ENCODE data around the gene GAPDHS. TPM values are rescaled to one million over a fixed set of nuclear protein-coding genes. Genes with fewer than 3 reads are reported as not detected.

Gene GAPDHS
- total and polyA plus RNA-seq, 4 donors: not detected

DNA sequence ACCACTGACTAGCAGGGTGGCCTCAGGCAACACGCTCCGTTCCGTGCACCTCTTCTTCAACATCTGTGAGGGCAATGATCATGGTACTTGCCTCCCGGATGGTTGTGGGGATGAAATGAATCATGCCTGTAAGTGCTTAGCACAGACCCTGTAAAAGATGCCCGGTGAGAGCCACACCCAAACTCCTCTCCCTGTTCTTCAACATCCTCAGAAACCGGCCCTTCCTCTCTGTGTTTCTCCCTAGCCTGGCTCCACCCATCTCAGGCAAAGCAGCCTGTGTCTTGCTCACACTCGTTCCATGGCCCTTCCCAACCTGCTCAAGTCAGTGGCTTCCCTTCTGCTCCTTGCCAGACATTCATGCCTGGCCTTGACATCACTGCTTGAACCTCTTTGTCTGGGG is 14.0 kb upstream of the GAPDHS start:
- Histone ChIP-seq H3K27me3 (ENCODE audit: control insufficient read depth in 4 of 4, insufficient read depth in 4 of 4, low read length in 3 of 4) (no peaks in the 10 kb centered on the region), H3K4me3 (ENCODE audit: low read depth in 1 of 3, low read length in 3 of 3) (no peak overlapping the region), H3K36me3 (ENCODE audit: control insufficient read depth in 4 of 4, insufficient read depth in 3 of 4, low read depth in 1 of 4, low read length in 3 of 4) (no peaks in the 10 kb centered on the region), H3K27ac (ENCODE audit: low read depth in 1 of 2, low read length in 2 of 2) (no peak overlapping the region), H3K4me1 (ENCODE audit: control insufficient read depth in 4 of 4, insufficient read depth in 4 of 4, low read length in 3 of 4) (no peaks in the 10 kb centered on the region), H3K9ac (ENCODE audit: low read depth in 1 of 2, low read length in 2 of 2) (no peak overlapping the region), H3K9me3 (ENCODE audit: control insufficient read depth in 4 of 4, low read length in 3 of 4) (no peaks in the 10 kb centered on the region)
- WGBS: 61% methylated on average over 7 of the region's 7 CpGs
- DNase-seq (ENCODE audit: low spot score): no peak
- TF ChIP-seq SP1 (IDR thresholded peaks at IDR 0.05) (no peak), EGR1 (IDR thresholded peaks at IDR 0.05; ENCODE audit: low read depth in 2 of 2) (no peak), YY1 (IDR thresholded peaks at IDR 0.05) (no peak), HNF4G (IDR thresholded peaks at IDR 0.05) (no peak), TAF1 (conservative IDR thresholded peaks at IDR 0.05) (no peak), NR2F2 (IDR thresholded peaks at IDR 0.05) (no peak), HNF4A (conservative IDR thresholded peaks at IDR 0.05) (no peak), GABPA (IDR thresholded peaks at IDR 0.05 in 1 of 2, conservative IDR thresholded peaks at IDR 0.05 in 1 of 2) (no peak), RXRA (IDR thresholded peaks at IDR 0.05) (no peak), FOXA2 (IDR thresholded peaks at IDR 0.05) (no peak)
- TF ChIP-seq, protein P1, sequence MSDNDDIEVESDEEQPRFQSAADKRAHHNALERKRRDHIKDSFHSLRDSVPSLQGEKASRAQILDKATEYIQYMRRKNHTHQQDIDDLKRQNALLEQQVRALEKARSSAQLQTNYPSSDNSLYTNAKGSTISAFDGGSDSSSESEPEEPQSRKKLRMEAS (IDR thresholded peaks at IDR 0.05): no peak
- TF ChIP-seq, protein P2, sequence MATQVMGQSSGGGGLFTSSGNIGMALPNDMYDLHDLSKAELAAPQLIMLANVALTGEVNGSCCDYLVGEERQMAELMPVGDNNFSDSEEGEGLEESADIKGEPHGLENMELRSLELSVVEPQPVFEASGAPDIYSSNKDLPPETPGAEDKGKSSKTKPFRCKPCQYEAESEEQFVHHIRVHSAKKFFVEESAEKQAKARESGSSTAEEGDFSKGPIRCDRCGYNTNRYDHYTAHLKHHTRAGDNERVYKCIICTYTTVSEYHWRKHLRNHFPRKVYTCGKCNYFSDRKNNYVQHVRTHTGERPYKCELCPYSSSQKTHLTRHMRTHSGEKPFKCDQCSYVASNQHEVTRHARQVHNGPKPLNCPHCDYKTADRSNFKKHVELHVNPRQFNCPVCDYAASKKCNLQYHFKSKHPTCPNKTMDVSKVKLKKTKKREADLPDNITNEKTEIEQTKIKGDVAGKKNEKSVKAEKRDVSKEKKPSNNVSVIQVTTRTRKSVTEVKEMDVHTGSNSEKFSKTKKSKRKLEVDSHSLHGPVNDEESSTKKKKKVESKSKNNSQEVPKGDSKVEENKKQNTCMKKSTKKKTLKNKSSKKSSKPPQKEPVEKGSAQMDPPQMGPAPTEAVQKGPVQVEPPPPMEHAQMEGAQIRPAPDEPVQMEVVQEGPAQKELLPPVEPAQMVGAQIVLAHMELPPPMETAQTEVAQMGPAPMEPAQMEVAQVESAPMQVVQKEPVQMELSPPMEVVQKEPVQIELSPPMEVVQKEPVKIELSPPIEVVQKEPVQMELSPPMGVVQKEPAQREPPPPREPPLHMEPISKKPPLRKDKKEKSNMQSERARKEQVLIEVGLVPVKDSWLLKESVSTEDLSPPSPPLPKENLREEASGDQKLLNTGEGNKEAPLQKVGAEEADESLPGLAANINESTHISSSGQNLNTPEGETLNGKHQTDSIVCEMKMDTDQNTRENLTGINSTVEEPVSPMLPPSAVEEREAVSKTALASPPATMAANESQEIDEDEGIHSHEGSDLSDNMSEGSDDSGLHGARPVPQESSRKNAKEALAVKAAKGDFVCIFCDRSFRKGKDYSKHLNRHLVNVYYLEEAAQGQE (IDR thresholded peaks at IDR 0.05): no peak
- TF ChIP-seq, protein P3, sequence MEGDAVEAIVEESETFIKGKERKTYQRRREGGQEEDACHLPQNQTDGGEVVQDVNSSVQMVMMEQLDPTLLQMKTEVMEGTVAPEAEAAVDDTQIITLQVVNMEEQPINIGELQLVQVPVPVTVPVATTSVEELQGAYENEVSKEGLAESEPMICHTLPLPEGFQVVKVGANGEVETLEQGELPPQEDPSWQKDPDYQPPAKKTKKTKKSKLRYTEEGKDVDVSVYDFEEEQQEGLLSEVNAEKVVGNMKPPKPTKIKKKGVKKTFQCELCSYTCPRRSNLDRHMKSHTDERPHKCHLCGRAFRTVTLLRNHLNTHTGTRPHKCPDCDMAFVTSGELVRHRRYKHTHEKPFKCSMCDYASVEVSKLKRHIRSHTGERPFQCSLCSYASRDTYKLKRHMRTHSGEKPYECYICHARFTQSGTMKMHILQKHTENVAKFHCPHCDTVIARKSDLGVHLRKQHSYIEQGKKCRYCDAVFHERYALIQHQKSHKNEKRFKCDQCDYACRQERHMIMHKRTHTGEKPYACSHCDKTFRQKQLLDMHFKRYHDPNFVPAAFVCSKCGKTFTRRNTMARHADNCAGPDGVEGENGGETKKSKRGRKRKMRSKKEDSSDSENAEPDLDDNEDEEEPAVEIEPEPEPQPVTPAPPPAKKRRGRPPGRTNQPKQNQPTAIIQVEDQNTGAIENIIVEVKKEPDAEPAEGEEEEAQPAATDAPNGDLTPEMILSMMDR (IDR thresholded peaks at IDR 0.05; ENCODE audit: low read depth, low read length, missing input control): no peak
- TF ChIP-seq, protein P4, sequence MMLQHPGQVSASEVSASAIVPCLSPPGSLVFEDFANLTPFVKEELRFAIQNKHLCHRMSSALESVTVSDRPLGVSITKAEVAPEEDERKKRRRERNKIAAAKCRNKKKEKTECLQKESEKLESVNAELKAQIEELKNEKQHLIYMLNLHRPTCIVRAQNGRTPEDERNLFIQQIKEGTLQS (IDR thresholded peaks at IDR 0.05): no peak

DNA sequence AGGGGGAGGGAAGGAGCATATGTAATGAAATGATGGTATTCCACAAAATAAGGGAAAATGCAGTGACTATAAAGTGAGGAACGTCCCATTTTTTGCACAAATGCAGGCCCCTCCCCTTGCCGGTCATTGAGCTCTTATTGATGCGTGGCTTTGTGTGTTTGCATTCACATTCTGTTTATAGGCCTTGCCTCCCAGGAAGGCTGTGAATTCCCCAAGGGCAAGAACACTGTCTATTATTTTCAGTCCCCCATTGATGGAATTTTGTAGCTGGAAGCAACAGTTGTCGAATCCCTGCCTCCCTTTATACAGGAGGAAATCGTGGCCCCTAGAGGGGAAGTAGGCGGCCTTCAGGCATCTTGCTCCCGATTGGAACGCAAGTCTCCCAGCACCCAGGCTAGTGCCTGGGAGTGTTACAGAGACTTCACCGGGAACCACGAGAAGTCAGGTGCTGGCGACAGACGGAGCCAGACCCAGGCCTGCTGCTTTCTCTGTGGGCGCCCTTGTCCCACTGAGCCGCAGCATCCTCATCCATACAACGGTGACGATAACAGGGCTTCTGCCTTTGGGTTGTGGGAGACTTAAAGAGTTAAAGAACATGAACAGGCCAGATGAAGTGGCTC is 12.0 kb upstream of the GAPDHS start:
- H3K9me3 ChIP-seq (ENCODE audit: control insufficient read depth in 4 of 4, low read length in 3 of 4): no peaks in the 10 kb centered on the region
- DNase-seq (ENCODE audit: low spot score): no peak
- WGBS: 76% methylated on average over 16 of the region's 16 CpGs

More for the DNA sequence above, 12.0 kb upstream of the GAPDHS start:
- peaks cover 0 to 3% (median 0%) of the 10 kb centered on the region in 4 donors for H3K27me3 ChIP-seq (ENCODE audit: control insufficient read depth in 4 of 4, insufficient read depth in 4 of 4, low read length in 3 of 4)
- no peak overlapping the region for H3K27ac ChIP-seq (ENCODE audit: low read depth in 1 of 2, low read length in 2 of 2)
- H3K36me3 ChIP-seq (ENCODE audit: control insufficient read depth in 4 of 4, insufficient read depth in 3 of 4, low read depth in 1 of 4, low read length in 3 of 4): no peaks in the 10 kb centered on the region
- H3K4me1 ChIP-seq (ENCODE audit: control insufficient read depth in 4 of 4, insufficient read depth in 4 of 4, low read length in 3 of 4): no peaks in the 10 kb centered on the region
- no peak overlapping the region for H3K9ac ChIP-seq (ENCODE audit: low read depth in 1 of 2, low read length in 2 of 2)
- H3K4me3 ChIP-seq (ENCODE audit: low read depth in 1 of 3, low read length in 3 of 3): no peak overlapping the region
- TF ChIP-seq RXRA (IDR thresholded peaks at IDR 0.05) (no peak), FOXA1 (IDR thresholded peaks at IDR 0.05) (no peak), RAD21 (IDR thresholded peaks at IDR 0.05) (no peak), EGR1 (IDR thresholded peaks at IDR 0.05; ENCODE audit: low read depth in 2 of 2) (no peak), NR2F2 (IDR thresholded peaks at IDR 0.05) (no peak), GABPA (IDR thresholded peaks at IDR 0.05 in 1 of 2, conservative IDR thresholded peaks at IDR 0.05 in 1 of 2) (no peak)
- TF ChIP-seq, protein P2 (IDR thresholded peaks at IDR 0.05): no peak
- TF ChIP-seq, protein P5, sequence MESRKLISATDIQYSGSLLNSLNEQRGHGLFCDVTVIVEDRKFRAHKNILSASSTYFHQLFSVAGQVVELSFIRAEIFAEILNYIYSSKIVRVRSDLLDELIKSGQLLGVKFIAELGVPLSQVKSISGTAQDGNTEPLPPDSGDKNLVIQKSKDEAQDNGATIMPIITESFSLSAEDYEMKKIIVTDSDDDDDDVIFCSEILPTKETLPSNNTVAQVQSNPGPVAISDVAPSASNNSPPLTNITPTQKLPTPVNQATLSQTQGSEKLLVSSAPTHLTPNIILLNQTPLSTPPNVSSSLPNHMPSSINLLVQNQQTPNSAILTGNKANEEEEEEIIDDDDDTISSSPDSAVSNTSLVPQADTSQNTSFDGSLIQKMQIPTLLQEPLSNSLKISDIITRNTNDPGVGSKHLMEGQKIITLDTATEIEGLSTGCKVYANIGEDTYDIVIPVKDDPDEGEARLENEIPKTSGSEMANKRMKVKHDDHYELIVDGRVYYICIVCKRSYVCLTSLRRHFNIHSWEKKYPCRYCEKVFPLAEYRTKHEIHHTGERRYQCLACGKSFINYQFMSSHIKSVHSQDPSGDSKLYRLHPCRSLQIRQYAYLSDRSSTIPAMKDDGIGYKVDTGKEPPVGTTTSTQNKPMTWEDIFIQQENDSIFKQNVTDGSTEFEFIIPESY (IDR thresholded peaks at IDR 0.05): no peak
- TF ChIP-seq, protein P3 (IDR thresholded peaks at IDR 0.05; ENCODE audit: low read depth, low read length, missing input control): no peak
- TF ChIP-seq, protein P1 (IDR thresholded peaks at IDR 0.05): no peak

Measured in liver (tissue), 9 donors.